ENCODE results near the gene ANKRD34A. TPM values are rescaled to one million over a fixed set of nuclear protein-coding genes. Genes with fewer than 3 reads are reported as not detected.
A peak's percentile ranks its signal among the peaks of the same experiment; 100 is the strongest.

Gene ANKRD34A
- total and polyA plus RNA-seq, 8 donors: 0.73 to 1.3 (median 0.91) TPM

- no peak overlapping the region for H3K4me3 ChIP-seq
- H3K4me1 ChIP-seq: peaks cover 6 to 30% of the 10 kb centered on the region in 2 donors
- intact Hi-C loops (cut with DNase I): no loop called here
- DNase-seq (no peak), ATAC-seq (no peak)
- no peak overlapping the region for H3K27ac ChIP-seq
- H3K9me3 ChIP-seq: peaks cover 0 to 6% of the 10 kb centered on the region in 2 donors
- no peaks in the 10 kb centered on the region for H3K36me3 ChIP-seq
- TF ChIP-seq CTCF (IDR thresholded peaks at IDR 0.05): no peak
- peaks cover 0 to 5% of the 10 kb centered on the region in 2 donors for H3K27me3 ChIP-seq
These were observed 2.9 kb upstream of the ANKRD34A start for GRCh38 chr1:145967288-145967687.

GRCh38 chr1:145965119-145965744 is 857 bp upstream of the ANKRD34A start:
- ATAC-seq (no peak), DNase-seq (no peak)
- peaks cover 0 to 26% of the 10 kb centered on the region in 2 donors for H3K27me3 ChIP-seq
- TF ChIP-seq CTCF (IDR thresholded peaks at IDR 0.05): no peak
- peaks cover 0 to 6% of the 10 kb centered on the region in 2 donors for H3K9me3 ChIP-seq
- H3K36me3 ChIP-seq: no peaks in the 10 kb centered on the region
- H3K4me3 ChIP-seq: peak overlapping the region; percentile 52 to 62
- intact Hi-C loops (cut with DNase I): no loop called here
- H3K27ac ChIP-seq: peak overlapping the region; percentile 83 to 91
- H3K4me1 ChIP-seq: peaks cover 14 to 50% of the 10 kb centered on the region in 2 donors

GRCh38 chr1:145963265-145964019 is 933 bp downstream of the ANKRD34A start:
- ATAC-seq (no peak), DNase-seq (no peak)
- H3K27me3 ChIP-seq: peaks cover 0 to 29% of the 10 kb centered on the region in 2 donors
- TF ChIP-seq CTCF (IDR thresholded peaks at IDR 0.05): no peak
- intact Hi-C loops (cut with DNase I): no loop called here
- H3K9me3 ChIP-seq: peaks cover 0 to 6% of the 10 kb centered on the region in 2 donors
- peak overlapping the region; percentile 52 to 62 for H3K4me3 ChIP-seq
- H3K4me1 ChIP-seq: peaks cover 18 to 63% of the 10 kb centered on the region in 2 donors
- peak overlapping the region; percentile 83 to 91 for H3K27ac ChIP-seq
- no peaks in the 10 kb centered on the region for H3K36me3 ChIP-seq

- H3K27me3 ChIP-seq: peaks cover 0 to 29% of the 10 kb centered on the region in 2 donors
- H3K4me1 ChIP-seq: peaks cover 22 to 68% of the 10 kb centered on the region in 2 donors
- ATAC-seq: peak; percentile 1
- peak in 2 of 4 donors; percentile 52 to 84 for DNase-seq
- peaks cover 0 to 4% of the 10 kb centered on the region in 2 donors for H3K9me3 ChIP-seq
- H3K27ac ChIP-seq: peak overlapping the region; percentile 26 to 83
- no peaks in the 10 kb centered on the region for H3K36me3 ChIP-seq
- peak overlapping the region; percentile 58 to 63 for H3K4me3 ChIP-seq
- no peak for TF ChIP-seq CTCF (IDR thresholded peaks at IDR 0.05)
- intact Hi-C loops (cut with DNase I): no loop called here
These were observed 1.9 kb downstream of the ANKRD34A start for GRCh38 chr1:145962157-145963102.

Measured in left lung (tissue), 10 donors.